Liver (tissue), 9 donors: Measurements from ENCODE around the gene EPB41L3. TPM values are rescaled to one million over a fixed set of nuclear protein-coding genes. Genes with fewer than 3 reads are reported as not detected.

Source experiments
- DNase-seq: peaks from one replicate; pipeline ENCODE4 v3.0.0-alpha.2; 2017; ENCODE audit warnings: low spot score
- H3K27ac ChIP-seq, 2 donors: one replicate each; pipeline ENCODE4 v1.7.0; 2013; ENCODE audit warnings: inconsistent platforms in 2 of 2, low read length in 2 of 2, control low read depth in 1 of 2, low read depth in 1 of 2, mild to moderate bottlenecking in 1 of 2
- H3K27me3 ChIP-seq, 4 donors: one replicate each; pipeline versions ENCODE4 v1.6.1 to v1.7.0; 2013; ENCODE audit warnings: low read length in 3 of 4, inconsistent platforms in 1 of 4, mild to moderate bottlenecking in 1 of 4, moderate library complexity in 1 of 4; ENCODE audit not compliant: control insufficient read depth in 4 of 4, insufficient read depth in 4 of 4
- H3K36me3 ChIP-seq, 4 donors: one replicate each; pipeline versions ENCODE4 v1.6.1 to v1.7.0; 2013; ENCODE audit warnings: low read length in 3 of 4, mild to moderate bottlenecking in 3 of 4, low read depth in 1 of 4, moderate library complexity in 1 of 4; ENCODE audit not compliant: control insufficient read depth in 4 of 4, insufficient read depth in 3 of 4
- H3K4me1 ChIP-seq, 4 donors: one replicate each; pipeline versions ENCODE4 v1.6.1 to v1.7.0; 2013; ENCODE audit warnings: low read length in 3 of 4, mild to moderate bottlenecking in 3 of 4, moderate library complexity in 1 of 4; ENCODE audit not compliant: control insufficient read depth in 4 of 4, insufficient read depth in 4 of 4
- H3K4me3 ChIP-seq, 3 donors: one replicate each; pipeline versions ENCODE4 v1.6.1 to v1.7.0; 2013; ENCODE audit warnings: low read length in 3 of 3, control low read depth in 1 of 3, low read depth in 1 of 3, mild to moderate bottlenecking in 1 of 3
- H3K9ac ChIP-seq, 2 donors: one replicate each; pipeline ENCODE4 v1.7.0; 2013; ENCODE audit warnings: low read length in 2 of 2, mild to moderate bottlenecking in 2 of 2, moderate library complexity in 2 of 2, control low read depth in 1 of 2, low read depth in 1 of 2
- H3K9me3 ChIP-seq, 4 donors: one replicate each; pipeline versions ENCODE4 v1.6.1 to v1.7.0; 2013; ENCODE audit warnings: low read length in 3 of 4; ENCODE audit not compliant: control insufficient read depth in 4 of 4
- ATF3 ChIP-seq: IDR thresholded peaks from 2 replicates; pipeline ENCODE4 v1.6.1; 2016; ENCODE audit warnings: antibody characterized with exemption
- EGR1 ChIP-seq, 2 donors: IDR thresholded peaks; 2 replicates each; pipeline ENCODE4 v1.6.1; 2016 to 2018; ENCODE audit warnings: antibody characterized with exemption in 2 of 2, low read depth in 2 of 2
- FOXA1 ChIP-seq: IDR thresholded peaks from 2 replicates; pipeline ENCODE4 v1.6.1; 2016; ENCODE audit warnings: antibody characterized with exemption
- FOXA2 ChIP-seq: IDR thresholded peaks from 2 replicates; pipeline ENCODE4 v1.6.1; 2016; ENCODE audit warnings: antibody characterized with exemption
- GABPA ChIP-seq, 2 donors: IDR thresholded peaks in 1 of 2; conservative IDR thresholded peaks in 1 of 2; 2 replicates each; pipeline ENCODE4 v1.6.1; 2016; ENCODE audit warnings: antibody characterized with exemption in 2 of 2, mild to moderate bottlenecking in 1 of 2, moderate library complexity in 1 of 2
- HNF4A ChIP-seq, 2 donors: conservative IDR thresholded peaks; 2 replicates each; pipeline ENCODE4 v1.6.1; 2016; ENCODE audit warnings: antibody characterized with exemption in 2 of 2, mild to moderate bottlenecking in 2 of 2
- HNF4G ChIP-seq: IDR thresholded peaks from 2 replicates; pipeline ENCODE4 v1.6.1; 2016; ENCODE audit warnings: antibody characterized with exemption
- JUND ChIP-seq, 2 donors: IDR thresholded peaks; 2 replicates each; pipeline ENCODE4 v1.6.1; 2016; ENCODE audit warnings: antibody characterized with exemption in 2 of 2
- NR2F2 ChIP-seq: IDR thresholded peaks from 2 replicates; pipeline ENCODE4 v1.6.1; 2016; ENCODE audit warnings: antibody characterized with exemption
- RAD21 ChIP-seq, 2 donors: IDR thresholded peaks; 2 replicates each; pipeline ENCODE4 v1.6.1; 2016; ENCODE audit warnings: antibody characterized with exemption in 2 of 2, mild to moderate bottlenecking in 2 of 2
- RXRA ChIP-seq, 2 donors: IDR thresholded peaks; 2 replicates each; pipeline ENCODE4 v1.6.1; 2017 to 2018; ENCODE audit warnings: antibody characterized with exemption in 2 of 2, mild to moderate bottlenecking in 1 of 2
- SP1 ChIP-seq: IDR thresholded peaks from 2 replicates; pipeline ENCODE4 v1.6.1; 2018; ENCODE audit warnings: antibody characterized with exemption, mild to moderate bottlenecking
- TAF1 ChIP-seq: conservative IDR thresholded peaks from 2 replicates; pipeline ENCODE4 v1.6.1; 2016; ENCODE audit warnings: antibody characterized with exemption, mild to moderate bottlenecking
- YY1 ChIP-seq: IDR thresholded peaks from 2 replicates; pipeline ENCODE4 v1.6.1; 2016; ENCODE audit warnings: antibody characterized with exemption, mild to moderate bottlenecking
- ZBTB33 ChIP-seq: IDR thresholded peaks from 2 replicates; pipeline ENCODE4 v1.6.1; 2016; ENCODE audit warnings: antibody characterized with exemption
- WGBS: extraction: QIAGEN DNeasy Blood & Tissue Kit; methylation state at CpG from one replicate; pipeline ENCODE4 v1.1.7; 2013; 5-methylcytosine and 5-hydroxymethylcytosine counted together
- polyA plus RNA-seq, 2 donors: library from polyadenylated mRNA; stranded (reverse) in 1 of 2; unstranded in 1 of 2; fragments of 200-250 nt in 1 of 2; fragments of >200 nt in 1 of 2; fragmentation: Nextera tagmentation in 1 of 2; extraction: Ambion mirVana in 1 of 2; gene quantifications; one replicate each; pipeline versions ENCODE4 v1.2.1 to v1.2.3, GENCODE V29; 2013 to 2015
- total RNA-seq, 2 donors: library from RNA; depleted of rRNA; stranded (reverse); fragments of >200 nt; gene quantifications; one replicate each; pipeline ENCODE4 v1.2.3, GENCODE V29; 2014
- TF ChIP-seq, protein P1 (sequence below): IDR thresholded peaks from 2 replicates; pipeline ENCODE4 v1.6.1; 2016; ENCODE audit warnings: antibody characterized with exemption, mild to moderate bottlenecking
- TF ChIP-seq, protein P2 (sequence below): IDR thresholded peaks from 2 replicates; pipeline ENCODE4 v1.6.1; 2016; ENCODE audit warnings: antibody characterized with exemption
- donor health status: healthy.
- donor health status: healthy.
- donor health status: healthy.
- donor health status: healthy.
- donor health status: healthy.

The EPB41L3 gene
- total and polyA plus RNA-seq, 4 donors = 1.4 to 14.5 (median 5.1) TPM

DNA sequence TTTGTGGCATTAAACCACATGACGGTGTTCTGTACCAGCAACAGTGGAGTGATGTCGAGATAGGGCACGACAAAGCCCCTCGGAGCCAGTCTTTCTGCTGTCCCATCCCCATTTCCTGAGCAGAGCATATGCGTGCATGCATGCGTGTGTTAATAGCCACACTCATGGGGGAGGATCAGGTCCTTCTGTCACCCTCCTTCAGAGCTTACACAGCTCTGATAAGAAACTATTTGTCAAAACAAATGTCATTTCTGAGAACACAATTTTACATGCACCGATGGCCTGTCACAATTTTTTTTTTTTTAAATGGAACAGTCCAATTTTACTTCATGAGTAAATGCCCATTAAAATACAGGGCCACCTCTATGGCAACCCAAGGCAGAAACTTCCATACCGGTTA lies 152.4 kb downstream of the EPB41L3 start:
- Histone ChIP-seq H3K27me3 (no peaks in the 10 kb centered on the region), H3K9me3 (no peaks in the 10 kb centered on the region), H3K4me3 (no peak overlapping the region), H3K36me3 (no peaks in the 10 kb centered on the region), H3K4me1 (no peaks in the 10 kb centered on the region), H3K9ac (no peak overlapping the region), H3K27ac (no peak overlapping the region)
- WGBS = 80% methylated on average over 8 of the region's 8 CpGs
- TF ChIP-seq SP1 (no peak), ATF3 (no peak), FOXA1 (no peak), YY1 (no peak), TAF1 (no peak), JUND (IDR thresholded peaks at IDR 0.05) (no peak), EGR1 (IDR thresholded peaks at IDR 0.05; ENCODE audit: low read depth in 2 of 2) (no peak), HNF4G (no peak), RXRA (IDR thresholded peaks at IDR 0.05) (no peak), RAD21 (IDR thresholded peaks at IDR 0.05) (no peak), GABPA (IDR thresholded peaks at IDR 0.05 in 1 of 2, conservative IDR thresholded peaks at IDR 0.05 in 1 of 2) (no peak), HNF4A (conservative IDR thresholded peaks at IDR 0.05) (no peak)
- TF ChIP-seq, protein P1, sequence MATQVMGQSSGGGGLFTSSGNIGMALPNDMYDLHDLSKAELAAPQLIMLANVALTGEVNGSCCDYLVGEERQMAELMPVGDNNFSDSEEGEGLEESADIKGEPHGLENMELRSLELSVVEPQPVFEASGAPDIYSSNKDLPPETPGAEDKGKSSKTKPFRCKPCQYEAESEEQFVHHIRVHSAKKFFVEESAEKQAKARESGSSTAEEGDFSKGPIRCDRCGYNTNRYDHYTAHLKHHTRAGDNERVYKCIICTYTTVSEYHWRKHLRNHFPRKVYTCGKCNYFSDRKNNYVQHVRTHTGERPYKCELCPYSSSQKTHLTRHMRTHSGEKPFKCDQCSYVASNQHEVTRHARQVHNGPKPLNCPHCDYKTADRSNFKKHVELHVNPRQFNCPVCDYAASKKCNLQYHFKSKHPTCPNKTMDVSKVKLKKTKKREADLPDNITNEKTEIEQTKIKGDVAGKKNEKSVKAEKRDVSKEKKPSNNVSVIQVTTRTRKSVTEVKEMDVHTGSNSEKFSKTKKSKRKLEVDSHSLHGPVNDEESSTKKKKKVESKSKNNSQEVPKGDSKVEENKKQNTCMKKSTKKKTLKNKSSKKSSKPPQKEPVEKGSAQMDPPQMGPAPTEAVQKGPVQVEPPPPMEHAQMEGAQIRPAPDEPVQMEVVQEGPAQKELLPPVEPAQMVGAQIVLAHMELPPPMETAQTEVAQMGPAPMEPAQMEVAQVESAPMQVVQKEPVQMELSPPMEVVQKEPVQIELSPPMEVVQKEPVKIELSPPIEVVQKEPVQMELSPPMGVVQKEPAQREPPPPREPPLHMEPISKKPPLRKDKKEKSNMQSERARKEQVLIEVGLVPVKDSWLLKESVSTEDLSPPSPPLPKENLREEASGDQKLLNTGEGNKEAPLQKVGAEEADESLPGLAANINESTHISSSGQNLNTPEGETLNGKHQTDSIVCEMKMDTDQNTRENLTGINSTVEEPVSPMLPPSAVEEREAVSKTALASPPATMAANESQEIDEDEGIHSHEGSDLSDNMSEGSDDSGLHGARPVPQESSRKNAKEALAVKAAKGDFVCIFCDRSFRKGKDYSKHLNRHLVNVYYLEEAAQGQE = no peak
- TF ChIP-seq, protein P2, sequence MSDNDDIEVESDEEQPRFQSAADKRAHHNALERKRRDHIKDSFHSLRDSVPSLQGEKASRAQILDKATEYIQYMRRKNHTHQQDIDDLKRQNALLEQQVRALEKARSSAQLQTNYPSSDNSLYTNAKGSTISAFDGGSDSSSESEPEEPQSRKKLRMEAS = no peak
- no peak for DNase-seq

DNA sequence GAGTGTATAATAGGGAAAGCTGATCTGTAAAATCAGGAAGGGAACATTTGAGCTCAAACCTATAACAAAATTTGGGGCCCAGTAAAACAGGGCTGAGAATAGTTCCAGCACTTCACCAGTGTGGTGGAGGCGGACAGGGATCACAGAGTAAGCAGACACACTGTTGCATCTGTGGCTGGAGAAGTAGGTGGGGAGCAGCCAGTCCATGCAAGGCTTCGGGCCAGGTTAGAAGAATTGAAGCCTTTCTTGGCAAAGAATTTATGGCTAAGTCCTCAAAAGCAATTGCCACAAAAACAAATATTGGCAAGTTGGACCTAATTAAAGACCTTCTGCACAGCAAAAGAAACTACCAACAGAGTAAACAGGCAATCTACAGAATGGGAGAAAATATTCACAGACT lies 154.4 kb downstream of the EPB41L3 start:
- Histone ChIP-seq H3K36me3 (no peaks in the 10 kb centered on the region), H3K4me1 (no peaks in the 10 kb centered on the region), H3K4me3 (no peak overlapping the region), H3K9me3 (no peaks in the 10 kb centered on the region), H3K27me3 (no peaks in the 10 kb centered on the region), H3K9ac (no peak overlapping the region), H3K27ac (no peak overlapping the region)
- 80% methylated on average over 2 of the region's 2 CpGs for WGBS
- no peak for DNase-seq
- TF ChIP-seq TAF1 (no peak), FOXA1 (no peak), RAD21 (IDR thresholded peaks at IDR 0.05) (no peak), HNF4A (conservative IDR thresholded peaks at IDR 0.05) (no peak), ATF3 (no peak), FOXA2 (no peak), ZBTB33 (no peak), NR2F2 (no peak), GABPA (IDR thresholded peaks at IDR 0.05 in 1 of 2, conservative IDR thresholded peaks at IDR 0.05 in 1 of 2) (no peak), SP1 (no peak), RXRA (IDR thresholded peaks at IDR 0.05) (no peak), HNF4G (no peak), EGR1 (IDR thresholded peaks at IDR 0.05; ENCODE audit: low read depth in 2 of 2) (no peak)
- TF ChIP-seq, protein P1 = no peak
